Keratinocyte (primary cell): ENCODE data around the gene YTHDF1.

Experiments
- CTCF ChIP-seq, 3 experiments: IDR thresholded peaks in 1 of 3; conservative IDR thresholded peaks in 1 of 3; optimal IDR thresholded peaks in 1 of 3; 2 replicates in 2 of 3; 3 replicates in 1 of 3; pipeline versions ENCODE3 to v1.5.1; 2011; ENCODE audit warnings: low read length in 3 of 3, mild to moderate bottlenecking in 3 of 3, moderate library complexity in 2 of 3, control low read depth in 1 of 3, inconsistent platforms in 1 of 3; ENCODE audit not compliant: insufficient read depth in 2 of 3; ENCODE audit errors: extremely low read depth in 1 of 3
- EZH2 ChIP-seq: IDR thresholded peaks from one replicate; pipeline ENCODE4 v1.6.1; 2012; ENCODE audit warnings: inconsistent platforms, mild to moderate bottlenecking, low read length, moderate library complexity

- TF ChIP-seq CTCF (optimal IDR thresholded peaks at IDR 0.05 in 1 of 3, IDR thresholded peaks at IDR 0.05 in 1 of 3, conservative IDR thresholded peaks at IDR 0.05 in 1 of 3; ENCODE audit: extremely low read depth in 1 of 3, insufficient read depth in 2 of 3, low read length in 3 of 3), result no peak
- TF ChIP-seq EZH2, result no peak
Observed at GRCh38 chr20:63262836-63263235, 46.9 kb upstream of the YTHDF1 start.
